NCI-H510A treated with DMSO at 0.1 percent for 48 hours (cell line): ENCODE results near the gene USP24.
A peak's percentile ranks its signal among the peaks of the same experiment; 100 is the strongest.
"Not testable (repeated sequence)": the region's sequence is repeated elsewhere in the genome, so short reads cannot be mapped to it uniquely, and the experiment has no call there.

Source experiments
- DNase-seq: peaks from one replicate; lab custom pipeline; 2025; lab: John Stamatoyannopoulos, UW

USP24 gene

GRCh38 chr1:55039342-55040082 lies 175.7 kb downstream of the USP24 start, which contains the start of gene PCSK9:
Gene PCSK9, plus strand, starts transcription at chr1:55039548. Its CDS starts 290 bp downstream, at chr1:55039838.
- DNase-seq: no peak

GRCh38 chr1:55038974-55039341 lies 176.2 kb downstream of the USP24 start:
- no peak for DNase-seq

DNA sequence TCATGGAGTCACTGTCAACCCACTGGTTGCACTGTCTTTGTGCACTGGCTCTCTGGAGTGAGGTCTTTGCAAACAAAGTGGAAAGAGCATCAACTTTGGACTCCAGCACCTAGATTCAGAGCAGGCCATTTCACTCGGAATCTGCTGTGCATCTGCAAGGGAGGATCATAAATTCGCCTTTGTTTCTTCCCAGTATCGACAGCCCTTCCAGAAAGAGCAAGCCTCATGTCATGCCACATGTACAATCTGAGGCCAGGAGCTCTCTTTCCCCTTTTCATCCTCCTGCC lies 176.7 kb downstream of the USP24 start:
- DNase-seq: no peak

DNA sequence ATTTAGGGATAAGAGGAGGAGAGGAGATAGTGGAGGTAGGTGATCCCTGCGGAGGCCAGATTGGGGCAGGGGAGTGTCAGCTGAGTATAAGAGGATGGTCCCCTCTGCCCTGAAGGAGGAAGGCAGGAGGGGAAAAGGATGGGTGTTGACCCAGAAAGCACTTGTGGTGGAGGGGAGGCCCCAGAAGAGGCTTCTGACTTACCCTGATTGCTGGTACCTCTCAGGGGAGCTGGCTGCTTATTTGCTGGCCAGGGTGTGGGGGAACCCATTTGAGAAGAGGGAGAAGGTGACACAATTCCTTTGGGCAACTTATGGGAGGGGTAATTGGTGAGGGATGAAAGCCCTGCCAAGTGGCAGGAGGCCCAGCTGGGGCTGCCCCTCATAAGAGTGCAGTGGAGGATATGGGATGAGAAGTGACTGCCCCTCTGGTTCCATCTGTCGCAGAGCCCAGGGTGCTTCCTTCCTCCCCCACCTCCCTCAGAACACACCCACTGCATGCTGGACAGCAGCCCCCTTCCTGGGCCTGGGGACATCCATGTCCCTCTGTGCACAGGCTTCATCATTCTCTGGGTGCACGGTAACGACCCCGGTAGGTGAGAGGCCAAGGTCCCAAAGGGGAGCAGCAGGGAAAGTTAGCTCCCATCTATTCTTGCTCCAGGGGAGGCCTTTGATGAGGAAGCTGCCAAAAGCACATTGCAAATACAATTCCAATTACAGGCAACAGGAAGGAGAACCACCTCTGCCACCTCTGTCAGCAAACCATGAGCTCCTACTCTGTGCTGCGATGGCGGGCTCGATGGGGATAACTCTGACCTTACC lies 177.2 kb downstream of the USP24 start:
- DNase-seq: no peak

DNA sequence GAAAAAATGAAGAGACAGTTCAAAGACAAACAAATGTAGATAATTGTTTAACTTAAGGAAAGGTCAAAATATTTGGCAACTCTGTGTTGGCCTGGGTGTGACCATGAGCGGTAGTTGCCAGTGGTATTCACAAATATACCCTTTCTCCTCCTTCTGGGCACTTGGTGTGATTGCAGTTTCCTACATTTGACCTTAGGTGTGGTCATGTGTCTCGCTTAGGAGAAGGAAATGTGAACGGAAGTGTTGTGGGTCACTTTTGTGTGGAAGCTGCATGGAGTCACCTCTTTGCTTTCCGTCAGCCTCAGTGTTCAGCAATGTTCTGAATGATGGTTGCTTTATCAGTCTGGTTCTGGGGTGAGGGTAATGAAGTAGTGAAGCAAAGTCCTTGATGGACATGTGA lies 179.3 kb downstream of the USP24 start:
- no peak for DNase-seq

DNA sequence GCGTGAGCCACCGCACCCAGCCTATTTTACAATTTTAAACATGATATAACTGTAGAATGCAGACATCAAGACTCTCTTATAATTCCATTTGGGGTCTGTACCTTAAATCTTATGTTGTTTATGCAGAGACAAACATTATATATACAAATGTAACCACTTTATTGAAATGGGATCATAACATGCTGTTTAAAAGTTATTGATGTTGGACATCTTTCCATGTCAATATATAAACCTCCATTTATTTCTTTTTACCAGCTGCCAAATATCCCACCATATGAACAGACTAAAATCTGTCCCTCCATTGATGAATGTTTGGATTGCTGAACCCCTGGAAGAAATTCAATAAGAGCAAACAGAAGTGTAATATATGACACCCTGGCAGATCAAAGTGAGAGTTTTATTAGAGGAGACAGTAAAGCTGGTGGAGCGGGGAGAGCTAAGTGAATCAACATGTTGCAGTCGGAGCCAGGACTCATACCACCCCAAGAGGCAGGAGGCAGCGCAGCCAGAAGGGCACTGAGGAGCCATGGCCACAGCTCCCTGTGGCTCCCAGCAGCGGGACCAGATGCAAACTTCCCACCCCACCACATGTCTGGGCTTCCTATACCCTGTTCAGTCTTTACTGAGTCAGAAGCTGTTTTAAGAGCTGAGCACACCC lies 180.6 kb downstream of the USP24 start:
- no peak for DNase-seq

GRCh38 chr1:55033265-55033614 lies 181.9 kb downstream of the USP24 start:
- no peak for DNase-seq

GRCh38 chr1:55031098-55031497 lies 184.1 kb downstream of the USP24 start:
- not testable (repeated sequence) for DNase-seq

DNA sequence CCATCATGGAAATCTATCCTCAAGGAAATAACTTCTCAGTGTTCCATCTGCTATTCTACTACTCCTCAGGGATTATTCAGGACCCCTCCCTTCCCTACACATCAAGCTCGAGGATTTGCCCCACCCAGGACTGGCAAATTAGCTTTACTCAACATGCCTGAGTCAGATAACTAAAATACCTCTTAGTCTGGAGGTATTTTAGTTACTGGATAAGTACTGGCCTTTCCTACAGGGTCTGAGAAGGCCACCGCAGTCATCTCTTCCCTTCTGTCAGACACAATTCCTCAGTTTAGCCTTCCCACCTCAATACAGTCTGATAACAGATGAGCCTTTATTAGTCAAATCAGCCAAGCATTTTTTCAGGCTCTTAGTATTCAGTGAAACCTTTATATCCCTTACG lies 188.5 kb downstream of the USP24 start:
- DNase-seq: not testable (repeated sequence)

DNA sequence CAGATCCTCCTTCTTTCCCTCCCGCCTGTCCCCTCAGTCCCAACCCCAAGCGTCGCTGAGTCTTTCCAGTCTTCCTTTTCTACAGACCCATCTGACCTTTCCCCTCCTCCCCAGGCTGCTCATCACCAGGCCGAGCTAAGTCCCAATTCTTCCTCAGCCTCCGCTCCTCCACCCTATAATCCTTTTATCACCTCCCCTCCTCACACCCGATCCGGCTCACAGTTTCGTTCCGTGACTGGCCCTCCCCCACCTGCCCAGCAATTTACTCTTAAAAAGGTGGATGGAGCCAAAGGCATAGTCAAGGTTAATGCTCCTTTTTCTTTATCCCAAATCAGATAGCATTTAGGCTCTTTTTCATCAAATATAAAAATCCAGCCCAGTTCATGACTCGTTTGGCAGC lies 191.0 kb downstream of the USP24 start:
- DNase-seq: not testable (repeated sequence)

GRCh38 chr1:55021942-55022546 lies 193.1 kb downstream of the USP24 start:
- DNase-seq: peak; percentile 94

GRCh38 chr1:55018395-55018794 lies 196.8 kb downstream of the USP24 start:
- no peak for DNase-seq
